GM15510 (cell line): ENCODE data around the gene MMP15.

Experiments
- POLR2A ChIP-seq: IDR thresholded peaks from 3 replicates; pipeline ENCODE4 v1.6.1; 2011; ENCODE audit warnings: borderline replicate concordance; ENCODE audit not compliant: insufficient read length; ENCODE audit errors: extremely low read depth

MMP15 gene

GRCh38 chr16:58046054-58046881, 20.7 kb downstream of the MMP15 start:
- no peak for TF ChIP-seq POLR2A

GRCh38 chr16:58046936-58047335, 21.4 kb downstream of the MMP15 start:
- TF ChIP-seq POLR2A: no peak

GRCh38 chr16:58047557-58048348, 22.2 kb downstream of the MMP15 start:
- no peak for TF ChIP-seq POLR2A

GRCh38 chr16:58048494-58049231, 23.1 kb downstream of the MMP15 start:
- no peak for TF ChIP-seq POLR2A

GRCh38 chr16:58049232-58050185, 24.0 kb downstream of the MMP15 start:
- TF ChIP-seq POLR2A: no peak

GRCh38 chr16:58051296-58051695, 25.7 kb downstream of the MMP15 start:
- no peak for TF ChIP-seq POLR2A

GRCh38 chr16:58051821-58052603, 26.5 kb downstream of the MMP15 start:
- no peak for TF ChIP-seq POLR2A

GRCh38 chr16:58053682-58054005, 28.1 kb downstream of the MMP15 start:
- no peak for TF ChIP-seq POLR2A

GRCh38 chr16:58054289-58054688, 28.7 kb downstream of the MMP15 start:
- no peak for TF ChIP-seq POLR2A

GRCh38 chr16:58056580-58056979, 31.0 kb downstream of the MMP15 start:
- no peak for TF ChIP-seq POLR2A

GRCh38 chr16:58057121-58057520, 31.6 kb downstream of the MMP15 start:
- TF ChIP-seq POLR2A: no peak

- no peak for TF ChIP-seq POLR2A
Measured at GRCh38 chr16:58057784-58058183, 32.2 kb downstream of the MMP15 start.

- no peak for TF ChIP-seq POLR2A
Measured at GRCh38 chr16:58062821-58063220, 37.3 kb downstream of the MMP15 start.
